Mesendoderm (in vitro differentiated cells): ENCODE results near the gene TGM5.

Experiments
- DNase-seq: peaks from one replicate; pipeline ENCODE4 v3.0.0; 2013
- H2AK5ac ChIP-seq: 2 replicates; pipeline ENCODE4 v1.6.1; 2013; ENCODE audit warnings: low read length, inconsistent platforms
- H2BK120ac ChIP-seq: 2 replicates; pipeline ENCODE4 v1.6.1; 2013; ENCODE audit warnings: low read depth, mild to moderate bottlenecking, low read length, moderate library complexity, mixed read lengths
- H2BK15ac ChIP-seq: replicated peaks from 2 replicates; pipeline ENCODE4 v1.6.1; 2013; ENCODE audit warnings: low read depth, mild to moderate bottlenecking, moderate library complexity
- H2BK5ac ChIP-seq: 2 replicates; pipeline ENCODE4 v1.6.1; 2013; ENCODE audit warnings: low read length, inconsistent platforms
- H3K18ac ChIP-seq: 2 replicates; pipeline ENCODE4 v1.6.1; 2013; ENCODE audit warnings: mild to moderate bottlenecking, low read length, mixed read lengths
- H3K23ac ChIP-seq: one replicate; pipeline ENCODE4 v1.6.1; 2013; ENCODE audit warnings: low read length
- H3K27ac ChIP-seq: 2 replicates; pipeline ENCODE4 v1.5.1; 2013; ENCODE audit warnings: low read depth, mild to moderate bottlenecking, inconsistent platforms, low read length, moderate library complexity
- H3K27me3 ChIP-seq: 2 replicates; pipeline ENCODE4 v1.6.1; 2013; ENCODE audit warnings: low read length, control low read depth, mild to moderate bottlenecking, inconsistent platforms; ENCODE audit not compliant: insufficient read depth, poor library complexity
- H3K36me3 ChIP-seq: 2 replicates; pipeline ENCODE4 v1.6.1; 2013; ENCODE audit warnings: low read length, inconsistent platforms; ENCODE audit not compliant: control insufficient read depth, insufficient read depth
- H3K4ac ChIP-seq: one replicate; pipeline ENCODE4 v1.6.1; 2013; ENCODE audit warnings: low read depth, mild to moderate bottlenecking, low read length, moderate library complexity
- H3K4me1 ChIP-seq: 2 replicates; pipeline ENCODE4 v1.6.1; 2013; ENCODE audit warnings: low read depth, low read length, inconsistent platforms; ENCODE audit not compliant: control insufficient read depth
- H3K4me2 ChIP-seq: 2 replicates; pipeline ENCODE4 v1.6.1; 2013; ENCODE audit warnings: low read length
- H3K4me3 ChIP-seq: 2 replicates; pipeline ENCODE4 v1.5.1; 2013; ENCODE audit warnings: mild to moderate bottlenecking, low read length
- H3K56ac ChIP-seq: one replicate; pipeline ENCODE4 v1.6.1; 2013; ENCODE audit warnings: low read length
- H3K79me1 ChIP-seq: 2 replicates; pipeline ENCODE4 v1.6.1; 2013; ENCODE audit warnings: low read length, inconsistent platforms
- H3K79me2 ChIP-seq: 2 replicates; pipeline ENCODE4 v1.6.1; 2013; ENCODE audit warnings: mild to moderate bottlenecking, low read length; ENCODE audit not compliant: control insufficient read depth, insufficient read depth
- H3K9ac ChIP-seq: 2 replicates; pipeline ENCODE4 v1.6.1; 2013; ENCODE audit warnings: low read length, inconsistent platforms
- H4K5ac ChIP-seq: one replicate; pipeline ENCODE4 v1.6.1; 2013; ENCODE audit warnings: low read length
- H4K8ac ChIP-seq: one replicate; pipeline ENCODE4 v1.6.1; 2013; ENCODE audit warnings: low read depth, mild to moderate bottlenecking, control low read depth, low read length, moderate library complexity
- WGBS: extraction: QIAGEN DNeasy Blood & Tissue Kit; methylation state at CpG from one replicate; pipeline ENCODE4 v1.1.7; 2013; ENCODE audit warnings: low lambda C conversion rate, missing lambda C conversion rate; ENCODE audit not compliant: insufficient coverage; ENCODE audit errors: extremely low coverage; 5-methylcytosine and 5-hydroxymethylcytosine counted together

The TGM5 gene

DNA sequence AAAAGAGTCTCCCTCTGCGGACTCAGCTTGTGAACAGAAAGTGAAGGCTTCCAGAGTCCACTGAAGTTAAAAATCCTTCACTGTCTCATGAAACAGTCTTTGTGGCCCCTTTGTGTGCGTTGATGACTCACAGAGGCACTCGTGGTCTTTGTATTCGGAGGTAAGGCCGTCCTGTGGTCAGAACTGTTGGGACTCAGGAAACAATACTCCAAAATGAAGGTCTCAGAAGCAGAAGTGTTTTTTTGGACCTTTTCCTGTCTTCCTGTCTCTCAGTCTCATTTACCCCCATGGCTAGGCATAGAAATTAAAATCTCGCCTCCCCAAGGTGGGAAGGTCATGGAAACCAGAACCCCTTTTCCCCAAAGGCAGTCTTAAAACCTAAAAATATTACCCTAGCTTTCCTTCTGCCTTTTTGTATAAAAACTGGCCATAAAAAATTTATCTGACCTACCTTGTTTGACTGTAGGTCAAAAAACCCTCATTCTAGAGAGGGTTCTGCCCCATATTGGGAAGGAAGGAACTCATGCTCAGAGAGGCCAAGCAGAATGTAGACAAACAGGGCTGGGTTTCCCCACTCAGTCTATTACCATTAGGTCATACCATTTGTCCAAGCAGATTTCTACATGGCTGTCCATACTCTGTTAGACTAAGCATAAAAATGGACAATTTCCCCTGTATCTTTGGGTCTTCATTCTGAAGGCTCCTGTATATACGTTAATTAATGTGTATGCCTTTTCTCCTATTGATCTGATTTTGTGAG is 26.8 kb downstream of the TGM5 start:
- Histone ChIP-seq H3K9ac (no peak overlapping the region), H3K27me3 (no peaks in the 10 kb centered on the region), H3K4me2 (no peak overlapping the region), H3K56ac (no peak overlapping the region), H2BK15ac (no peak overlapping the region), H3K4ac (no peak overlapping the region), H4K5ac (no peak overlapping the region), H3K4me1 (no peaks in the 10 kb centered on the region), H3K4me3 (no peak overlapping the region), H2BK5ac (no peak overlapping the region), H3K36me3 (no peaks in the 10 kb centered on the region), H2AK5ac (no peak overlapping the region), H3K27ac (no peak overlapping the region), H2BK120ac (no peak overlapping the region), H3K23ac (no peak overlapping the region), H3K79me1 (no peaks in the 10 kb centered on the region), H3K79me2 (no peaks in the 10 kb centered on the region), H4K8ac (no peak overlapping the region), H3K18ac (no peak overlapping the region)
- peak; percentile 11 for DNase-seq
- no CpG with 5 or more reads among the region's 7 CpGs for WGBS

DNA sequence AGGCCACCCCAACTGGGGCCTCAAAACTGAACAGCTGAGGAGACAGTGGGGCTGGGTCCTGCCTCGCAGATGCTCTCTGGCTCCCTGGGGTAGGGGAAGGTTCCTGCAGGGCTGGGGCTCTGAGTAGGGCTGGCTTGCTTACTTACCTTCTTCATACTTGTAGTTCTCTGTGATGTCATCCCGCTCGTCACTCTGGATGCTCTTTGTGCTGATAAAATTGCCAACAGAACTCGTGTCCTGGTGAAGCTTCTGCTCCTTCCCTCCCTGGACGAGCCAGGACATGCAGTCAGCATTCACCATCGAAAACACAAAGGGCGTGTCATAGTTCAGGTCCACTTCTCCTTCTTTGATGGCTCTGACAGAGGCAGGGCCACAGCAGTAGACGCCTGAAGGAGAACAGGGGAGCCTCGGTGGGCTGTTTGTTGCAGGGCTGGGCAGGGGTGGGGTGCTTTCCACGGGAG is 28.0 kb downstream of the TGM5 start:
- H3K79me1 ChIP-seq, result no peaks in the 10 kb centered on the region
- H3K27ac ChIP-seq, result no peak overlapping the region
- no peak overlapping the region for H3K4ac ChIP-seq
- H4K5ac ChIP-seq, result no peak overlapping the region
- H3K79me2 ChIP-seq, result no peaks in the 10 kb centered on the region
- H4K8ac ChIP-seq, result no peak overlapping the region
- no peak overlapping the region for H2AK5ac ChIP-seq
- H3K27me3 ChIP-seq, result no peaks in the 10 kb centered on the region
- H3K23ac ChIP-seq, result no peak overlapping the region
- H3K9ac ChIP-seq, result no peak overlapping the region
- H3K36me3 ChIP-seq, result no peaks in the 10 kb centered on the region
- no peak for DNase-seq
- H3K4me3 ChIP-seq, result no peak overlapping the region
- H3K18ac ChIP-seq, result no peak overlapping the region
- no peak overlapping the region for H2BK120ac ChIP-seq
- H3K4me1 ChIP-seq, result no peaks in the 10 kb centered on the region
- H2BK5ac ChIP-seq, result no peak overlapping the region
- no peak overlapping the region for H2BK15ac ChIP-seq
- no CpG with 5 or more reads among the region's 10 CpGs for WGBS
- no peak overlapping the region for H3K4me2 ChIP-seq
- H3K56ac ChIP-seq, result no peak overlapping the region

GRCh38 chr15:43237842-43238470 is 28.8 kb downstream of the TGM5 start:
- H3K56ac ChIP-seq, result no peak overlapping the region
- no CpG with 5 or more reads among the region's 9 CpGs for WGBS
- H3K79me2 ChIP-seq, result no peaks in the 10 kb centered on the region

GRCh38 chr15:43235536-43235935 is 31.2 kb downstream of the TGM5 start:
- Histone ChIP-seq H4K8ac (no peak overlapping the region), H3K4me1 (no peaks in the 10 kb centered on the region), H3K9ac (no peak overlapping the region), H3K36me3 (no peaks in the 10 kb centered on the region), H2BK15ac (no peak overlapping the region), H3K18ac (no peak overlapping the region), H3K27ac (no peak overlapping the region), H3K23ac (no peak overlapping the region), H3K4me3 (no peak overlapping the region), H2AK5ac (no peak overlapping the region), H3K27me3 (no peaks in the 10 kb centered on the region), H3K79me1 (no peaks in the 10 kb centered on the region), H4K5ac (no peak overlapping the region), H3K56ac (no peak overlapping the region), H3K4me2 (no peak overlapping the region), H2BK5ac (no peak overlapping the region), H3K79me2 (no peaks in the 10 kb centered on the region), H3K4ac (no peak overlapping the region), H2BK120ac (no peak overlapping the region)
- DNase-seq, result no peak
- WGBS, result no CpG with 5 or more reads among the region's 6 CpGs

More at GRCh38 chr15:43237842-43238470, 28.8 kb downstream of the TGM5 start:
- no peak overlapping the region for H2BK120ac ChIP-seq
- H2AK5ac ChIP-seq, result no peak overlapping the region
- no peaks in the 10 kb centered on the region for H3K79me1 ChIP-seq
- H3K9ac ChIP-seq, result no peak overlapping the region
- H2BK15ac ChIP-seq, result no peak overlapping the region
- no peaks in the 10 kb centered on the region for H3K27me3 ChIP-seq
- no peaks in the 10 kb centered on the region for H3K36me3 ChIP-seq
- no peak overlapping the region for H3K27ac ChIP-seq
- H3K23ac ChIP-seq, result no peak overlapping the region
- H4K8ac ChIP-seq, result no peak overlapping the region
- no peak overlapping the region for H3K18ac ChIP-seq
- no peak overlapping the region for H2BK5ac ChIP-seq
- H3K4me3 ChIP-seq, result no peak overlapping the region
- DNase-seq, result no peak
- no peaks in the 10 kb centered on the region for H3K4me1 ChIP-seq
- H3K4ac ChIP-seq, result no peak overlapping the region
- H4K5ac ChIP-seq, result no peak overlapping the region
- no peak overlapping the region for H3K4me2 ChIP-seq

- Histone ChIP-seq H3K4me3 (no peak overlapping the region), H3K27ac (no peak overlapping the region), H4K5ac (no peak overlapping the region), H3K4me2 (no peak overlapping the region), H3K4me1 (no peaks in the 10 kb centered on the region), H2BK120ac (no peak overlapping the region), H4K8ac (no peak overlapping the region), H3K79me2 (no peaks in the 10 kb centered on the region), H2AK5ac (no peak overlapping the region), H3K9ac (no peak overlapping the region), H3K18ac (no peak overlapping the region), H3K27me3 (no peaks in the 10 kb centered on the region), H3K56ac (no peak overlapping the region), H2BK15ac (no peak overlapping the region), H3K36me3 (no peaks in the 10 kb centered on the region), H3K4ac (no peak overlapping the region), H3K79me1 (no peaks in the 10 kb centered on the region), H2BK5ac (no peak overlapping the region), H3K23ac (no peak overlapping the region)
- WGBS, result no CpG with 5 or more reads among the region's 3 CpGs
- DNase-seq, result no peak
Measured at GRCh38 chr15:43232289-43232874, 34.3 kb downstream of the TGM5 start.
